CD4-positive, alpha-beta T cell treated with Interleukin-4 for 1 hour (primary cell): ENCODE measurements around the gene MAML2.

Experiments used
- DNase-seq, 2 donors: peaks; one replicate each; pipeline ENCODE4 v3.0.0-alpha.2; 2020 to 2022

Gene MAML2

GRCh38 chr11:96021901-96022650, 320.9 kb downstream of the MAML2 start:
- DNase-seq, result no peak

DNA sequence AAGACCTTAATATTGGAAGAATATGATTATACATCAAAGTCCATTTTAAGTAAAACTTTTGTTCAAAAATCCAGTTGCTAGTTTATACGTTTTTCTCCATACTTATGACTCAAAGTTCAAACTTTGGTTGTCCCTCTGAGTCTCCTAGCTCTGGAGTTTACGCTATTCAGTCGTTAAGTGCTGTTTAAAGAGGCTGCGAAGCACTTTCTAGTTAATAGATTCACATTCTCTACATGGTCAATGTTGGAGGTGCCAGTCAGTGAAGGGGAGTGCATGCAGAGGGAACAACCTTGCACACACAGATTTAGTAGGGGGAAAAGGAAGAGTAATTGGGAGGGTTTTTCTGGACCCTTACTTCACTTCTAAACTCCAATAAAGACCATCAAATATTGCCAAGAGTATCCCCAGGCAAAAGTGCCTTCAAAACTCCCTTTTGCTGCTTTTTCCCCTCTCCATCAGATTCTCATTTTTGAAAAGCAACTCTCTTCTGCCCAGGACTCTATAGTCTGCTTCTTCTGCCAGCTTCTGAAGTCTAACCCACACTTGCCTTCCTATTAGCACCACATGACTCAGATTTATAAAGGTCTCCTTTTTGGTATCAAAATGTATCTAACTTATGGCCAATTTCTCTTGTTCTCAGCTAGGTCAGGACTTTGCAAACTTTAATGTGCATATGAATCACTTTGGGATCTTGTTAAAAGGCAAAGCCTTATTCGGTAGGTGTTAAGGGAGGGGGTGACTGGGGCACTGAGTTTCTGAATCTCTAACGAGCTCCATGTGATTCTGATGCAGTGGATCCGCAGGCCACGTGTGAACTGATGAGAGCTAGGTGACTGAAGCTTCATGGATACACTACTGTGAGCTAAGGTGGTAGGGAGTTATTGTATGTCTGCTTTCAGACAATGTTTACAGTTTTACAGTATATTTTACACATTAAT, 322.9 kb downstream of the MAML2 start:
- DNase-seq, result no peak

GRCh38 chr11:96019281-96019680, 323.7 kb downstream of the MAML2 start:
- DNase-seq, result no peak

GRCh38 chr11:96017856-96018255, 325.1 kb downstream of the MAML2 start:
- no peak for DNase-seq

DNA sequence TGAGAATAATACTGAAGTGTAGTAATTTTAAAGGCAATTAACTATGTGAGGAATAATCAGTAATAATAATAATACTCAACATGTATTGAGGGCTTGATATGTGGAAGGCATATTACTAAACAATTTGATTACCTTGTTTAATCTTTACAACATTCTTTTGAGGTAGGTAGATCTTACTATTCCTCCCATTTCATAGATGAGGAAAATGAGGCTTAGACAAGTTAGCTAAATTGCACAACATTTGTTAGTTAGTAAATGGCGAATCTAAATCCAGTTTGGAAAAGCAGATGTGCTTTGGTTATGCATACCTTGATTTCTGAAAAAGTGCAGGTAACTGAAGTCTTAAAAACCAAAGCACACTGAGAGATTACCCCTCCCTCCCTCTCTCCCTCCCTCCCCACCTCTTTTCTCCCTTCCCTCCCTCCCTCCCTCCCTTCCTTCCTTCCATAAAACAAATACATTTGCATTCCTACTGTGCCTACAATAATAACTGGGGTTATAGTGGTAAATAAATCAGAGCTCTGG, 326.0 kb downstream of the MAML2 start:
- DNase-seq, result no peak

- peak; percentile 22 to 59 for DNase-seq
These were observed 327.0 kb downstream of the MAML2 start for GRCh38 chr11:96015906-96016565.

GRCh38 chr11:96014217-96014616, 328.8 kb downstream of the MAML2 start:
- peak; percentile 47 to 66 for DNase-seq

- DNase-seq, result peak in 1 of 2 donors; percentile 17
These were observed 329.4 kb downstream of the MAML2 start for GRCh38 chr11:96013461-96014213.

- DNase-seq, result peak; percentile 72 to 73
These were observed 330.7 kb downstream of the MAML2 start for GRCh38 chr11:96012086-96012824.

DNA sequence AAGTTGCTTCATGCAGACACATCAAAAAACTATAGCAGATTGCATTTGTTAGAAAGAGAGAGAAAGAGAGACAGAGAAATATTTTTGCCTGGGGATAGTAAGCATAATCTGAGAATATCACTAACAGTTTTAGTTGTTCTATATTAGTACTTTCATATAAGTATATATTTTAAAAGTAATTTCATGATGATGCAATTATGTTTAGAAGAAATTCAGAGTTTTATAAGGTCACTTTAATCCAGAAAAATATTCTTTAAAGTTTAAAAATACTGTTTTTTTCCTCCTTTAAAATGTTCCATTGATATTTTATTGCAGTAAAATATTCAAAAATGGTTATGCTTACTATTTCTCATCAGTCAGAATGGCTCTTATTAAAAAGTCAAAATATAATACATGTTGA, 332.3 kb downstream of the MAML2 start:
- no peak for DNase-seq

GRCh38 chr11:96008161-96008720, 334.8 kb downstream of the MAML2 start:
- DNase-seq, result no peak

GRCh38 chr11:96006037-96006436, 337.0 kb downstream of the MAML2 start:
- no peak for DNase-seq

DNA sequence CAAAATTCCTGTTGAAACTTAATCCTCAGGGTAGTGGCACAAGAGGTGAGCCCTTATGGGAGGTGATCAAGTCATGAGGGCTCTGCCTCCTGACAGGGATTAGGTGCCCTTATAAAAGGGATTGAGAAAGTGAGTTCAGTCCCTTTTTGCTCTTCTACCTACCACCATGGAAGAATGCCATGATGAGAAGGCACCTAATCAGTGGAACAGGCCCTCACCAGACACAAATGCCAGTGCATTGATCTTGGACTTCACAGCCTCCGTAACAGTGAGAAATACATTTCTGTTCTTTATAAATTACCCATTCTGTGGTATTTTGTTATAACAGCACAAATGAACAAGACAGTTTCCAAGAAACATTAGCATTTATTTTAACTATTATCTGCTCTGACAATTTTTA, 338.1 kb downstream of the MAML2 start:
- no peak for DNase-seq

DNA sequence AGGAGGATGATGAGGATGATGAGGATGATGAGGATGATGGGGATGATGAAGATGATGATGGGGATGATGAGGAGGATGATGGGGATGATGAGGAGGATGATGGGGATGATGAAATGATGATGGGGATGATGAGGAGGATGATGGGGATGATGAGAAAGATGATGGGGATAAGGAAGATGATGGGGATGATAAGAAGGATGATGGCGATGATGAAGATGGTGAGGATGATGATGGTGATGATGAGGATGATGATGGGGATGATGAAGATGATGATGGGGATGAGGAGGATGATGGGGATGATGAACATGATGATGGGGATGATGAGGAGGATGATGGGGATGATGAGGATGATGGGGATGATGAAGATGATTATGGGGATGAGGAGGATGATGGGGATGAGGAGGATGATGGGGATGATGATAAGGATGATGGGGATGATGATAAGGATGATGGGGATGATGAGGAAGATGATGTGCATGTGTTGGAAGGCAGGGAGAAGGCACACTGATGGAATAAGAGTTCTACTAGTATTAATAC, 340.2 kb downstream of the MAML2 start:
- DNase-seq, result no peak

- DNase-seq, result no peak
These were observed 340.7 kb downstream of the MAML2 start for GRCh38 chr11:96002339-96002738.

- no peak for DNase-seq
These were observed 342.0 kb downstream of the MAML2 start for GRCh38 chr11:96001037-96001436.

DNA sequence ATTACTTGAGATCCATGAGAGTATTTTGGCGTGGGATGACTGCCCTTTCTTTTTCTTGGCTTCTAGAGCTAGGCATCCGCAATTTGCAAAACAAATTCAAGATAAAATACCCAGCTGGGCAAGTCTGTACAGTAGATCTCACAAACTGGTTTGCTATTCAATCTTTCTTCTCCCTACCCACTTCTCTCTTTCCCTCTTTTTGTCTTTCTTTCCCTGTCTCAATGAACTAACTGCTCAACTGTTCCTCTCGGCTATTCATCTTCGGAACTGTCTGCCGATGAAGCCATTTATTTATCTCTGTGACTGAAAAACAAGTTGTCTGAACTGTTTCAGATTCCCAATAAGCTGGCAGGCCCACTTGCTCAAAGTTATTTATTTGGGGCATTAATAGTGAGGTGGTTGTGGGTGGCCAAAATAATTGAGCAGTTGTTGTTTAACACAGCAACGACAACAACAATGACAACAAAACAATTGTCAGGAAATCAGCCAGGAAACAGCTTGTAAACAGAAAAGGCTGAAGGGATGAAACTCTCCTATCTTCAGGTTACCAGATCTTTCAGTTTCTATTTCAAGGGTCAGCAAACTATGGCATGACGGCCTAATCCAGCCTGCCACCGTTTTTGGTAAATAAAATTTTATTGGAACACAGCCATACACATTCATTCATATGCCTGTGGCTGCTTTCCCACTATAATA, 343.1 kb downstream of the MAML2 start:
- no peak for DNase-seq

- no peak for DNase-seq
These were observed 346.3 kb downstream of the MAML2 start for GRCh38 chr11:95996621-95997235.

GRCh38 chr11:95994329-95994728, 348.7 kb downstream of the MAML2 start:
- no peak for DNase-seq
